ENCODE data around the gene APOA4. TPM values are rescaled to one million over a fixed set of nuclear protein-coding genes. Genes with fewer than 3 reads are reported as not detected.

APOA4 gene
- total and polyA plus RNA-seq, 2 of the 13 experiments (the other 11 are each of a cell fraction or from before 2014, with no cell fraction given) = 3.8 to 7.2 TPM

DNA sequence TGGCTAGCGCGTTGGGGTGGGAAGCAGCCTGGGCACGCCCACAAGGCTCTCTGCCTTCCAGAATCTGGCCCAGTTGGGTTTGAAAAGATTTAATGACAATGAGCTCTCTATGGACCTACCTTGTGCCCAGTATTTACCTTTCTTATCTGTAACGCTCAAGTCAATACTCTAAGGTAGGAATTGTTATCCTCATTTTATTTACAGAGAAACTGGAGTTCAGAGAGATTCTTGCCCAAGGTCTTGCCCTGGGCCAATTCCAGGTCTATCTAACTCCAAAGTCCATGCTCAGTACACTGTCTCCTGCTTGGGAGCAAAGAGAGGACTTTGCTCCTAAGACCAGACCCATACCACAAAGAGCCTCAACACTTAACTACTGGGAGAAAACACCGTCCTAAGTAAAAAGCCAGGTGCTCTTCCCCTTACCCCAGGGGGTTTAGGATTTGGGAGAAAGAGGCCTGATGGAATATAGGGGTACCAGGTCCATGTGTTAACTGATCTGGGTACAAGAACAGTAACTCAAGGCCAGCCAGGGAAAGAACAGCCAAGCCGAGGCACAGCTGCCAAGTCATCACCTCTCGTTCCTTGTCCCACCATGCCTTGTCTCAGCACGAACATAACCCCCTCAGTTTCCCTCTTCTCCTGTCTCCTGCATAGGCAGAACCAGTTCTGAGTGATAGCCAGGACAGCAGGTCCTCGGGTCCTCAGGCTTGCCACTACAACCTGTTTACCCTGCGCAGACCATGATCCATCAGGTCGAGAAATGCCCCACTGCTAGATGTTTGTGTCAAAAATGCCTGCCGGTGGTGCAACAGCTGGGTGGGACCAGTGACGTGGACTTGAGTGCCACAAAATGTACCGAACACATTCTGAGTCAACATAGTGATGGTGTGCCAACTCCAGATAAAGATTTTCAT lies 14.6 kb downstream of the APOA4 start (continued):
- TF ChIP-seq, protein P1, sequence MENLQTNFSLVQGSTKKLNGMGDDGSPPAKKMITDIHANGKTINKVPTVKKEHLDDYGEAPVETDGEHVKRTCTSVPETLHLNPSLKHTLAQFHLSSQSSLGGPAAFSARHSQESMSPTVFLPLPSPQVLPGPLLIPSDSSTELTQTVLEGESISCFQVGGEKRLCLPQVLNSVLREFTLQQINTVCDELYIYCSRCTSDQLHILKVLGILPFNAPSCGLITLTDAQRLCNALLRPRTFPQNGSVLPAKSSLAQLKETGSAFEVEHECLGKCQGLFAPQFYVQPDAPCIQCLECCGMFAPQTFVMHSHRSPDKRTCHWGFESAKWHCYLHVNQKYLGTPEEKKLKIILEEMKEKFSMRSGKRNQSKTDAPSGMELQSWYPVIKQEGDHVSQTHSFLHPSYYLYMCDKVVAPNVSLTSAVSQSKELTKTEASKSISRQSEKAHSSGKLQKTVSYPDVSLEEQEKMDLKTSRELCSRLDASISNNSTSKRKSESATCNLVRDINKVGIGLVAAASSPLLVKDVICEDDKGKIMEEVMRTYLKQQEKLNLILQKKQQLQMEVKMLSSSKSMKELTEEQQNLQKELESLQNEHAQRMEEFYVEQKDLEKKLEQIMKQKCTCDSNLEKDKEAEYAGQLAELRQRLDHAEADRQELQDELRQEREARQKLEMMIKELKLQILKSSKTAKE (CRISPR knock-in tag; IDR thresholded peaks at IDR 0.05; ENCODE audit: borderline replicate concordance) = peak; percentile 81; the same call in 1 of the 2 replicates
- TF ChIP-seq, protein P2, sequence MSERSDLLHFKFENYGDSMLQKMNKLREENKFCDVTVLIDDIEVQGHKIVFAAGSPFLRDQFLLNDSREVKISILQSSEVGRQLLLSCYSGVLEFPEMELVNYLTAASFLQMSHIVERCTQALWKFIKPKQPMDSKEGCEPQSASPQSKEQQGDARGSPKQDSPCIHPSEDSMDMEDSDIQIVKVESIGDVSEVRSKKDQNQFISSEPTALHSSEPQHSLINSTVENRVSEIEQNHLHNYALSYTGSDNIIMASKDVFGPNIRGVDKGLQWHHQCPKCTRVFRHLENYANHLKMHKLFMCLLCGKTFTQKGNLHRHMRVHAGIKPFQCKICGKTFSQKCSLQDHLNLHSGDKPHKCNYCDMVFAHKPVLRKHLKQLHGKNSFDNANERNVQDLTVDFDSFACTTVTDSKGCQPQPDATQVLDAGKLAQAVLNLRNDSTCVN (CRISPR knock-in tag; IDR thresholded peaks at IDR 0.05; ENCODE audit: borderline replicate concordance) = no peak; the same call in 1 of the 2 replicates
- TF ChIP-seq BORCS8-MEF2B (CRISPR knock-in tag; IDR thresholded peaks at IDR 0.05) (peak; percentile 30; the same call in 1 of the 2 replicates), RXRA (CRISPR knock-in tag; IDR thresholded peaks at IDR 0.05) (peak; percentile 77; the same call in 1 of the 2 replicates), GATAD1 (CRISPR knock-in tag; IDR thresholded peaks at IDR 0.05) (peak; percentile 51), SMAD1 (CRISPR knock-in tag; IDR thresholded peaks at IDR 0.05; ENCODE audit: borderline replicate concordance, low read depth) (0 out of 2 replicates have a peak, but pooled peaks have one; percentile 23), RARA (CRISPR knock-in tag; IDR thresholded peaks at IDR 0.05) (peak; percentile 96), HMGA1 (CRISPR knock-in tag; conservative IDR thresholded peaks at IDR 0.05) (no peak), ZNF101 (CRISPR knock-in tag; IDR thresholded peaks at IDR 0.05; ENCODE audit: borderline replicate concordance, low read depth) (no peak), SOX5 (CRISPR knock-in tag; IDR thresholded peaks at IDR 0.05; ENCODE audit: borderline replicate concordance) (peak; percentile 97)
- TF ChIP-seq, protein P3, sequence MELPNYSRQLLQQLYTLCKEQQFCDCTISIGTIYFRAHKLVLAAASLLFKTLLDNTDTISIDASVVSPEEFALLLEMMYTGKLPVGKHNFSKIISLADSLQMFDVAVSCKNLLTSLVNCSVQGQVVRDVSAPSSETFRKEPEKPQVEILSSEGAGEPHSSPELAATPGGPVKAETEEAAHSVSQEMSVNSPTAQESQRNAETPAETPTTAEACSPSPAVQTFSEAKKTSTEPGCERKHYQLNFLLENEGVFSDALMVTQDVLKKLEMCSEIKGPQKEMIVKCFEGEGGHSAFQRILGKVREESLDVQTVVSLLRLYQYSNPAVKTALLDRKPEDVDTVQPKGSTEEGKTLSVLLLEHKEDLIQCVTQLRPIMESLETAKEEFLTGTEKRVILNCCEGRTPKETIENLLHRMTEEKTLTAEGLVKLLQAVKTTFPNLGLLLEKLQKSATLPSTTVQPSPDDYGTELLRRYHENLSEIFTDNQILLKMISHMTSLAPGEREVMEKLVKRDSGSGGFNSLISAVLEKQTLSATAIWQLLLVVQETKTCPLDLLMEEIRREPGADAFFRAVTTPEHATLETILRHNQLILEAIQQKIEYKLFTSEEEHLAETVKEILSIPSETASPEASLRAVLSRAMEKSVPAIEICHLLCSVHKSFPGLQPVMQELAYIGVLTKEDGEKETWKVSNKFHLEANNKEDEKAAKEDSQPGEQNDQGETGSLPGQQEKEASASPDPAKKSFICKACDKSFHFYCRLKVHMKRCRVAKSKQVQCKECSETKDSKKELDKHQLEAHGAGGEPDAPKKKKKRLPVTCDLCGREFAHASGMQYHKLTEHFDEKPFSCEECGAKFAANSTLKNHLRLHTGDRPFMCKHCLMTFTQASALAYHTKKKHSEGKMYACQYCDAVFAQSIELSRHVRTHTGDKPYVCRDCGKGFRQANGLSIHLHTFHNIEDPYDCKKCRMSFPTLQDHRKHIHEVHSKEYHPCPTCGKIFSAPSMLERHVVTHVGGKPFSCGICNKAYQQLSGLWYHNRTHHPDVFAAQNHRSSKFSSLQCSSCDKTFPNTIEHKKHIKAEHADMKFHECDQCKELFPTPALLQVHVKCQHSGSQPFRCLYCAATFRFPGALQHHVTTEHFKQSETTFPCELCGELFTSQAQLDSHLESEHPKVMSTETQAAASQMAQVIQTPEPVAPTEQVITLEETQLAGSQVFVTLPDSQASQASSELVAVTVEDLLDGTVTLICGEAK (IDR thresholded peaks at IDR 0.05) = no peak
- TF ChIP-seq, protein P3 (CRISPR knock-in tag; IDR thresholded peaks at IDR 0.05) = peak; percentile 16; the same call in 1 of the 2 replicates
- TF ChIP-seq, protein P4, sequence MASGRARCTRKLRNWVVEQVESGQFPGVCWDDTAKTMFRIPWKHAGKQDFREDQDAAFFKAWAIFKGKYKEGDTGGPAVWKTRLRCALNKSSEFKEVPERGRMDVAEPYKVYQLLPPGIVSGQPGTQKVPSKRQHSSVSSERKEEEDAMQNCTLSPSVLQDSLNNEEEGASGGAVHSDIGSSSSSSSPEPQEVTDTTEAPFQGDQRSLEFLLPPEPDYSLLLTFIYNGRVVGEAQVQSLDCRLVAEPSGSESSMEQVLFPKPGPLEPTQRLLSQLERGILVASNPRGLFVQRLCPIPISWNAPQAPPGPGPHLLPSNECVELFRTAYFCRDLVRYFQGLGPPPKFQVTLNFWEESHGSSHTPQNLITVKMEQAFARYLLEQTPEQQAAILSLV (CRISPR knock-in tag; IDR thresholded peaks at IDR 0.05; ENCODE audit: borderline replicate concordance) = no peak

Data from HepG2 (cell line).